CD4-positive, CD25-positive, alpha-beta regulatory T cell (primary cell): ENCODE measurements around the gene ZNF827. TPM values are rescaled to one million over a fixed set of nuclear protein-coding genes. Genes with fewer than 3 reads are reported as not detected.

Experiments
- ATAC-seq, 2 donors: fragments of 150-1000 bp; cut with Tn5 transposase; one replicate each; pipeline ENCODE4 v1.10.0; 2021; ENCODE audit warnings: low read depth in 2 of 2, moderate number of reproducible peaks in 2 of 2, moderate library complexity in 1 of 2
- DNase-seq, 3 donors: peaks; one replicate each; pipeline versions ENCODE4 v3.0.0 to v3.0.0-alpha.2; 2012 to 2022; ENCODE audit warnings: mixed read lengths in 1 of 3
- H3K27ac ChIP-seq: one replicate; pipeline ENCODE4 v1.7.0; 2013; ENCODE audit warnings: mild to moderate bottlenecking, low read length; ENCODE audit not compliant: insufficient read depth, poor library complexity, severe bottlenecking
- H3K27me3 ChIP-seq: one replicate; pipeline ENCODE4 v1.7.0; 2013; ENCODE audit warnings: low read length; ENCODE audit not compliant: control insufficient read depth, insufficient read depth
- H3K36me3 ChIP-seq: one replicate; pipeline ENCODE4 v1.7.0; 2013; ENCODE audit warnings: mild to moderate bottlenecking, low read length, moderate library complexity; ENCODE audit not compliant: control insufficient read depth, insufficient read depth
- H3K4me1 ChIP-seq: 2 replicates; pipeline ENCODE4 v1.7.0; 2013; ENCODE audit warnings: mild to moderate bottlenecking, low read length; ENCODE audit not compliant: insufficient read depth, control insufficient read depth, poor library complexity, severe bottlenecking
- H3K4me3 ChIP-seq: one replicate; pipeline ENCODE4 v1.7.0; 2013; ENCODE audit warnings: low read depth, mild to moderate bottlenecking, low read length, moderate library complexity
- H3K9me3 ChIP-seq, 2 experiments: 1 replicate in 1 of 2; 2 replicates in 1 of 2; pipeline ENCODE4 v1.7.0; 2013; ENCODE audit warnings: low read length in 2 of 2, mild to moderate bottlenecking in 1 of 2, moderate library complexity in 1 of 2; ENCODE audit not compliant: control insufficient read depth in 2 of 2
- H3K27ac Mint-ChIP-seq, 3 donors: one replicate each; pipeline ENCODE4 v1.8.0; 2020 to 2022; ENCODE audit warnings: mild to moderate bottlenecking in 3 of 3, mixed read lengths in 3 of 3, moderate library complexity in 2 of 3
- H3K27me3 Mint-ChIP-seq: one replicate; pipeline ENCODE4 v1.8.0; 2022; ENCODE audit warnings: mild to moderate bottlenecking, mixed read lengths
- H3K36me3 Mint-ChIP-seq: one replicate; pipeline ENCODE4 v1.8.0; 2020; ENCODE audit warnings: mixed read lengths
- H3K4me1 Mint-ChIP-seq, 4 donors: one replicate each; pipeline ENCODE4 v1.8.0; 2020 to 2022; ENCODE audit warnings: mixed read lengths in 4 of 4, mild to moderate bottlenecking in 1 of 4
- H3K4me3 Mint-ChIP-seq, 4 donors: one replicate each; pipeline ENCODE4 v1.8.0; 2020 to 2022; ENCODE audit warnings: mild to moderate bottlenecking in 4 of 4, mixed read lengths in 4 of 4, moderate library complexity in 3 of 4
- H3K9me3 Mint-ChIP-seq, 7 donors: one replicate each; pipeline ENCODE4 v1.8.0; 2020 to 2022; ENCODE audit warnings: mixed read lengths in 7 of 7, mild to moderate bottlenecking in 3 of 7, moderate library complexity in 2 of 7
- polyA plus RNA-seq, 4 donors: library from polyadenylated mRNA; unstranded; fragments of 300-500 nt; fragmentation: Illumina TruSeq; gene quantifications; one replicate each; pipeline ENCODE4 v1.2.3, GENCODE V29; 2021
- total RNA-seq: library from RNA; stranded (reverse); gene quantifications from one replicate; pipeline ENCODE4 v1.2.3, GENCODE V29; 2022

ZNF827 gene
- total and polyA plus RNA-seq, 5 donors from 2014 or later: 0.92 to 6.0 (median 1.2) TPM

DNA sequence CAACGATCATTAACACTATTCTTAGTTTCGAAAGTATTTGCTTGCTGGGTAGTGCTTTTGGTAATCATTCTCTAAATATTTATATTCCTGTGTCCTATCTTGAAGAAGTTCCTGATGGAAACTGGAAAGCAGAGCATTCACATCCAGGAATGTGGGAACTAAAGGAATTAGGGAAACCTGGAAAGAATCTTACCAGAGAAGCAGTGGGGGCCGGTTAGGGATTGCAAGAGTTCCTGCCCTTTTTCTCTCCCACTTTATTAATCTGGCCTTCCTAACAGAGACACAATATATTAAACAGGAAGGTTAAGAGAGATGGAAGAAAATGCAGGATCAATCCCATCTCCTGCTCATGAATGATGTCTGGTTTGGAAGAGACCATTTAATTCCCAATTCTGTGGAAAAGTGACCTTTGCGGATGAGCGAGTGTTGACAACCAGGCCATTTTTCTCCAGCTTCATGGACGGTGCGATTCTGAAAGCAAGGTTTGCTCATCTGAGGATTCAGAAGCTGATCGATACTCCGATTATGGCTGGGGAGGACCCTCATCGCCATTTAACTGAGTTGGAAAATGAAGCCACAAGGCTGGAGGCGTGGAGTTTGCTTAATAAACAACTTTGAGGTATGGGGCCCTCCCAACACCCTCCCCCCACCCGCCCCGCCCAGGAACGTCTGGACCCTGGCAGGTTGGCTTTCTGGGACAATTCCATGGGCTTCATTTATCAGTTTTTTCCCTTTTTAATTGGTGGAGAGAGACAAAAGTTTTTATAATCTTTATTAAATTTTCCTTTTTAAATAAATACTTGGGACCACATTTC, 206.4 kb downstream of the ZNF827 start:
- Histone ChIP-seq H3K4me3 (no peak overlapping the region), H3K27ac (no peak overlapping the region), H3K4me1 (peaks cover 3% of the 10 kb centered on the region), H3K27me3 (peaks cover 8% of the 10 kb centered on the region), H3K36me3 (no peaks in the 10 kb centered on the region), H3K9me3 (no peaks in the 10 kb centered on the region)
- DNase-seq (no peak), ATAC-seq (no peak)
- Mint-ChIP-seq H3K27ac (peak overlapping the region in 1 of 3 donors; percentile 76), H3K27me3 (peaks cover 32% of the 10 kb centered on the region), H3K4me3 (peak overlapping the region in 3 of 4 donors; percentile 61 to 85 (median 76)), H3K36me3 (no peaks in the 10 kb centered on the region), H3K9me3 (peaks cover 0 to 1% (median 0%) of the 10 kb centered on the region in 7 donors), H3K4me1 (peaks cover 0 to 16% (median 3%) of the 10 kb centered on the region in 4 donors)

GRCh38 chr4:145731028-145731427, 207.6 kb downstream of the ZNF827 start:
- H3K36me3 ChIP-seq: no peaks in the 10 kb centered on the region

DNA sequence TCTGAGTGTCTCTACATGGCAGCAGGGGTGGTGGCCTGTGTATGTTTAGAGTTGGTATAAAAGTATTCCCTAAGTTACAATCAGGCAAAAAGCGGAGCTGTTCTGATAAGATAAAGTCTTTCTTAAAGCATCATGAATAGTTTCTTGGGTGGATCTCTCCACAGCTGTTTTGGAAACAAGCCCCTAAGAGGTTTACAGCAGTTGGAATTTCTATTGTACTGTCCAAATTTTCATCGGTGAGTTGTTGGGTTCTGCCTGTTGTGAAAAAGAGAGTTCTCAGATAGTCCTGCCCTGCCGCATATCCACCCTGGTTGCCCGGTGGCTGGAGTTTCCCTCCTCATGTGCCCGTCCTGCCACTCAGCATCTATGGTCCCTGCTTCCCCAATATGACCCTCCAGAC, 208.6 kb downstream of the ZNF827 start:
- no peaks in the 10 kb centered on the region for H3K36me3 ChIP-seq
- no peaks in the 10 kb centered on the region for H3K36me3 Mint-ChIP-seq
- DNase-seq (no peak), ATAC-seq (no peak)
- H3K27ac ChIP-seq: no peak overlapping the region
- no peak overlapping the region for H3K4me3 Mint-ChIP-seq
- no peaks in the 10 kb centered on the region for H3K9me3 ChIP-seq
- H3K9me3 Mint-ChIP-seq: peaks cover 0 to 1% (median 0%) of the 10 kb centered on the region in 7 donors
- H3K27ac Mint-ChIP-seq: no peak overlapping the region
- peaks cover 3% of the 10 kb centered on the region for H3K4me1 ChIP-seq
- H3K4me3 ChIP-seq: no peak overlapping the region
- peaks cover 31% of the 10 kb centered on the region for H3K27me3 Mint-ChIP-seq
- H3K4me1 Mint-ChIP-seq: peaks cover 0 to 16% (median 3%) of the 10 kb centered on the region in 4 donors
- peaks cover 8% of the 10 kb centered on the region for H3K27me3 ChIP-seq

More at GRCh38 chr4:145731028-145731427, 207.6 kb downstream of the ZNF827 start:
- Mint-ChIP-seq H3K27me3 (peaks cover 32% of the 10 kb centered on the region), H3K4me3 (peak overlapping the region in 2 of 4 donors; percentile 5 to 9), H3K36me3 (no peaks in the 10 kb centered on the region), H3K4me1 (peaks cover 0 to 16% (median 3%) of the 10 kb centered on the region in 4 donors), H3K27ac (no peak overlapping the region), H3K9me3 (peaks cover 0 to 1% (median 0%) of the 10 kb centered on the region in 7 donors)
- Histone ChIP-seq H3K27ac (no peak overlapping the region), H3K4me1 (peaks cover 3% of the 10 kb centered on the region), H3K4me3 (no peak overlapping the region), H3K27me3 (peaks cover 8% of the 10 kb centered on the region), H3K9me3 (no peaks in the 10 kb centered on the region)
- ATAC-seq: no peak
- no peak for DNase-seq

DNA sequence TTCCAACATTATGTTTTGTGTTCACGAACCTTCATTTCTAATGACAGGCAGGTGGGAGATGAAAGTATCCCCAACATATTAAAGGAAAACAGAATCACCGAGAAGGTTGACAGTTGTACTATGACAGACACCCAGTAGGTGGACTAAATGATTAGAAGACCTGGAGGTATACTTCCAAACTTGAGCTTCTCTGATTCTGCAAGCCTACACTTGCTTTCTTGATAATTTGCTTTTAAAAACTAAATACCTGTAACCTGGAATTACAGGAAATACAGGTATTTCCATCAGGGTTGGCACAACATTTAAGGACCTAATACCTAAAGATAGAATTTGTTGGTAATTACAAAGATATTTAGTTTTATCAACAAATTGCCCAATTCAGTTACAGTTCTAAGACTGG, 215.3 kb downstream of the ZNF827 start:
- no peak for DNase-seq
- H3K9me3 ChIP-seq: no peaks in the 10 kb centered on the region
- Mint-ChIP-seq H3K4me1 (peaks cover 0 to 6% (median 2%) of the 10 kb centered on the region in 4 donors), H3K27ac (no peak overlapping the region), H3K4me3 (no peak overlapping the region), H3K36me3 (no peaks in the 10 kb centered on the region), H3K9me3 (no peaks in the 10 kb centered on the region), H3K27me3 (peaks cover 9% of the 10 kb centered on the region)
- H3K36me3 ChIP-seq: no peaks in the 10 kb centered on the region
- no peaks in the 10 kb centered on the region for H3K4me1 ChIP-seq
- ATAC-seq: no peak
- no peak overlapping the region for H3K27ac ChIP-seq
- no peak overlapping the region for H3K4me3 ChIP-seq
- peaks cover 3% of the 10 kb centered on the region for H3K27me3 ChIP-seq

DNA sequence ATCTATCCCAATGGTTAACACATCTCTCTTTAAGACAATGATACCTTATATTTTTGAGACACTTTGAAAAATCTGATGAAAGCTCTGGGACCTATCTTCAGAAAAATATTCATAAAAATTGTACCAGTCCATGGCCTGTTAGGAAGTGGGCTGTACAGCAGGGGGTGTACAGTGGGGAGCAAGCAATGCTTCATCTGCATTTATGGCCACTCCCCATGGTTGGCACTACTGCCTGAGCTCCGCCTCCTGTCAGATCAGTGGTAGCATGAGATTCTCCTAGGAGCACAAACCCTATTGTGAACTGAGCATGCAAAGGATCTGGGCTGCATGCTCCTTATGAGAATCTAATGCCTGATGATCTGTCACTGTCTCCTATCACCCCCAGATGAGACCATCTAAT, 216.1 kb downstream of the ZNF827 start:
- H3K4me3 ChIP-seq: no peak overlapping the region
- H3K36me3 ChIP-seq: no peaks in the 10 kb centered on the region
- ATAC-seq (no peak), DNase-seq (no peak)
- Mint-ChIP-seq H3K27me3 (peaks cover 9% of the 10 kb centered on the region), H3K4me1 (peaks cover 0 to 6% (median 2%) of the 10 kb centered on the region in 4 donors), H3K9me3 (no peaks in the 10 kb centered on the region), H3K36me3 (no peaks in the 10 kb centered on the region), H3K4me3 (no peak overlapping the region), H3K27ac (no peak overlapping the region)
- no peaks in the 10 kb centered on the region for H3K4me1 ChIP-seq
- no peaks in the 10 kb centered on the region for H3K9me3 ChIP-seq
- peaks cover 3% of the 10 kb centered on the region for H3K27me3 ChIP-seq
- H3K27ac ChIP-seq: no peak overlapping the region

DNA sequence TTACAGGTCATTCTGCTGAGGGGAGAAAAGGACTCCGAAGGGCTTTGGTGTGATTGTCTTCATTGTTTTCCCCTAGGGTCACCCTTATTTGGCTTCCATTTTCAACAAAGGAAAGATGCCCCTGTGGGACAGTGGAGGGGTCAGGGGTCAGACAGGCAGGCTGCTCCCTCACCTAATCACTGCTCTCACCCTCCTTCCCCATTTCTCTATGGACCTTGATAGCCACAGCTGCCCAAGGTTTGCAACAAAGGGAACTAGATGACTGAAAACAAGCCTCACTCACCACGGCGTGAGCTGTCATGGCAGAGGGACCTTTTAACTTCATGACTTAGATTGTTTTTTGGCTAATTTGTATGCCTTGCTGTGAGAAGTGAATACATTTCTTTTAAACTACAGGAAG, 218.0 kb downstream of the ZNF827 start:
- Mint-ChIP-seq H3K27ac (no peak overlapping the region), H3K4me1 (peaks cover 0 to 6% (median 2%) of the 10 kb centered on the region in 4 donors), H3K36me3 (no peaks in the 10 kb centered on the region), H3K27me3 (peaks cover 13% of the 10 kb centered on the region), H3K4me3 (no peak overlapping the region), H3K9me3 (no peaks in the 10 kb centered on the region)
- Histone ChIP-seq H3K27me3 (peaks cover 3% of the 10 kb centered on the region), H3K4me1 (no peaks in the 10 kb centered on the region), H3K27ac (no peak overlapping the region), H3K9me3 (no peaks in the 10 kb centered on the region), H3K36me3 (no peaks in the 10 kb centered on the region), H3K4me3 (no peak overlapping the region)
- no peak for ATAC-seq
- no peak for DNase-seq

- H3K9me3 Mint-ChIP-seq: peaks cover 0 to 2% (median 0%) of the 10 kb centered on the region in 7 donors
- no peaks in the 10 kb centered on the region for H3K36me3 Mint-ChIP-seq
- Histone ChIP-seq H3K9me3 (no peaks in the 10 kb centered on the region), H3K36me3 (no peaks in the 10 kb centered on the region), H3K27ac (no peak overlapping the region), H3K4me1 (no peaks in the 10 kb centered on the region), H3K4me3 (no peak overlapping the region), H3K27me3 (peaks cover 3% of the 10 kb centered on the region)
- peak; percentile 39 to 45 for ATAC-seq
- no peak overlapping the region for H3K27ac Mint-ChIP-seq
- H3K4me3 Mint-ChIP-seq: no peak overlapping the region
- H3K4me1 Mint-ChIP-seq: peaks cover 0 to 6% (median 2%) of the 10 kb centered on the region in 4 donors
- H3K27me3 Mint-ChIP-seq: peaks cover 14% of the 10 kb centered on the region
- peak in 1 of 3 donors; percentile 58 for DNase-seq
Measured at GRCh38 chr4:145719752-145720624, 218.6 kb downstream of the ZNF827 start.
